ENCODE data around the gene ITGBL1.

The ITGBL1 gene

DNA sequence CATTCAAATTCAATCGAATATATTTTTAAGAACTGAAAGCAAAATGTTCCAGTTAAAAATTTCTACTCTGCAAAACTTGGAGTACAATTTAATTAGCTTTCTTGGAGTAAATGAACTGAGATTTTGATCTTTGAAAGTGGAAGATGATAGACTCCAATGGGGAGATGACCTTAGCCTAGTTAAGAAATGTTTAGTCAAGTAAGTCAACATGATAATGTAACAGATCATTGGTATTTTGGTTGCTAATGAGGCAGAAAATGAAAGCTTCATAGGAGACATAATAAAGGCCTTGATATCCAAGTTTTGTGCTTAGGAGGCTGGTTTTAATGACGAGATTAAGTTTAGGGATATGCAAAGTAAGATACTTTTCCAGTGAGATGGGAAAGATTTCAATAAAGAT lies 181.7 kb downstream of the ITGBL1 start:
- DNase-seq = no peak

DNA sequence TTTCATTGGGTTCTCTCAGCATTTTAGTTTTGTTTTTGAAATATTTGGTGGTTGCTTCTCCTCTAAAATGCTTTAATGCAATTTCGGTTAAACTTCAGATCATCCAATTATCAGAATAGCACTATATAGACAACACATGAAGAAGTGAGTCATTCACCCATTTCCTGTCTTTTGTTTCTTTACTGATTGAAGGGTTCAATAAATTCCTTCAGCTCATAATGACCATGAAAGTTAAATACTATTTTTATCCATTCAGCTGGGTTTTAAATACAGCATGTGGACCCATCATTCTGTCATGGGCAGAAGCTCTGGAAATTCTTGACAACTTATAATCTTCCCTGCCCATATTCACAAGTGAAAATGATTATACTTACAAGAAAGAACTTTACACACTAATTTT lies 187.2 kb downstream of the ITGBL1 start:
- DNase-seq = no peak

DNA sequence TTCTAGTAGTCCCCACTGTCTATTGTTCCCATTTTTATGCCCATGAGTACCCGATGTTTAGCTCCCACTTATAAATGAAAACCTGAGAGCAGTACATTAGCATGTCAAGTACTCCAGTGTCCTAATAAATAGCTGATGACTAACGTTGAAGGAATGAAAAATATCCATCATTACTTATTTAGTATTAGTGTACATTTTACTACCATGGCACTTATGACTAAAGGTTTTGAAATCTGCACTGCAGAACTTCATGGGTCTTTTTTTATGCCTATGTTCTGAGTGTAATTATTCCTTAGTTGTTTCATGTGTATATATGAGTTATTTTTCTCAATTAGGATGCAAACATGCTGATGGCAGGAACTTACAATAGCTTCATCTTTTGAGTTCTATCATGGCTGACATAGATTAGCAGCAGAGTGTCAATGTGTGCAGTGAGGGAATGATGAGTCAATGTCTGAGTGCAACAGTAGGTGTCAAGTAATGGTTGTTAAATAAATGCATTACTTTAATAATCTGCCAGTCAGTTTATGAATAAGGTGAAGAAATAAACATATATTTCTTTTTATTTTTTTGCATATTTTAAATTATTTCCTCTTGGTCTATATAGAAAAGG lies 188.4 kb downstream of the ITGBL1 start:
- no peak for DNase-seq

DNA sequence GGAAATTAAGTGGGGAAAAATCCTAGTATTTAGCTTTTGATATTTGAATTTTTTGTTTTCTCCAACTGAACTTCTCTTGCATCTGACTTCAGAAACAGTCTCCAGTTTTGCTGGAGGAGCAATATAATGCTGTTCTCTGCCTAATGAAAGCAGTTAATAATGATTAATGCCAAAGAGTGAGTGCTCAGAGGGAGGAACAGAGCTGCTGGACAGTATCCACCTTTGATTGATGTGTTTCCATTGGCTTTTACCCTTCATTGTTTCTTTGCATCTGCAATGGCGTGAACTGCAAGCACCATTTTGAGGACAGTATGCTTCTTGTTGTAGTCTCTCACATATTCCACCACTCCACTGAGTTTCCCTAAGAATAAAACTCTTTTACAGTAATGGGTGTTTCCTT lies 193.4 kb downstream of the ITGBL1 start:
- no peak for DNase-seq

DNA sequence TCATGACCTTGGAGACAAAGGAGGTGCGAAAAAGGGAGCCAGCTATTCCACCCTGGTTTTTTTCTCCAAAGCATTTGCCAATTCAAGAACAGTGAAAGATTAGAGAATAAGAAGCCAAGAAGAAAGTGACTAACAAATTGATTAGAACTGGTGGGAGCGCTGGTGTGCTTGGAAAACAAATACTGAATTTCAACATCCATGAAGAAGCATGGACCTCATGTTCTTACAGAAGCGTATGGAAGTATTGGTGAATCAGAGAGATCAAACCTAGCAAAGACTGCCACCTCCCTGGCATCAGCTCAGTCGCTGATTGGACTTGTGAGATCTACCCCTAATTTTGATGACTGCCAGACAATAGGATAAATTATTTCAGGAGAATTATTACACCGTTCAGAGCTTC lies 195.3 kb downstream of the ITGBL1 start:
- DNase-seq = no peak

DNA sequence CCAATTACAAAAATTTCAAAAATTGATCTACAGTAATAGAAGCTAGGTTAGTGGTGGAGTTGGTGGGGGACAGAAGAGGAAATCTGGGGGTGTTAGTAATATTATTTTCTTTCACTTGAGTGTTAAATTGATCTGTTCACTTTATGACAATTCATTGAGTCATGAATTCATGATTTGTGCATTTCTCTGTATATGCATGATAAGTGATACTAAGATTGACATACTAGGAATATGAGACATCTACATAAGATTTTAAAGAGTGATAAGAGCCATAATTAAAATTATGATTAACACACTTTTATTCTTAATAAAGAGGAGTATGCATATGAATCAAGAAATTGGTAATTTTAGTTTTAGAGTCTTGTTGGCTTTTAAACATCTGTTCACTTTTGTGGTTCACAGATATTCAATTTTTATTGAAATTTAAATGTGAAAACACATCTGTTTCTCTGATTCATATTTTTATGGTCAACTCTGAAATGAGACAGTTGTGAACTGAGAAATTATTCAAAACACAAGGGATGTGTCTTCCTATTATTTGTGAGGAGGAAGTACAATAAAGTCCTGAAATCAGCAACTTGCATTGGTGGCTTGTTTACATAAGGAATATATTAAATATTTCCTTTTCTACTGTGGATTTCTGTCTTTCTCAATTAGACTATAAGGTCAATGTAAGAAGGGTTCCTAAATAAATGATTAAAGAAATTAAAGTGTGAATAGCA lies 196.5 kb downstream of the ITGBL1 start:
- DNase-seq = no peak

DNA sequence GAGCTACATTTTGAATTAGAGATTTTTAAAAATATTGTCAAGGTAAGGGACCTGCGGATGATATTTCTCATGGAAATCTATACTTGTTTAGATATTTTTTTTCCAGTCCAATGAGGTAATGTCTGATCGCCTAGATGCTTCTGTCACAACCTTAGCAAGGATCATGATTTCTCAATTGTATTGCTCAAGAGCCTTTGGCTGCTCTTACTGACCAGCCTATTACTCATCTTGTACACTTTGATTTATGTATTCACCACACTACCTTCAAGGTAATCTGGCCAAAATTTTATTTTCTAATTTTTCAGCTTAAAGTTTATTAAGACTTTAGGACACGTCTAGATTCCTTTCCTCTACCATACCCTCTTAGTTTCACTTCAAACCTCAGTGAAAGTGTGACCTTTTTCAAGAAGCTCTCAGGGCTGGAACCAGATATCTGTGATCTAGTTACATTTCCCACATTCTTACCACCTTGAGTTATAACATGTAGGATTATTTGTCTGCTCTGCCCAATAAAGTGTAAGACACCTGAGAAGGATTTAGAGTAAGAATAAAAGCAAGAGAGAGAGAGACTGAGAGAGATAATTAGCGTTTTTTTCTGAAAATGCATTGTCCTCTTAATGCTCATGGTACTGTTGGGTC lies 197.1 kb downstream of the ITGBL1 start:
- DNase-seq = peak; percentile 12

DNA sequence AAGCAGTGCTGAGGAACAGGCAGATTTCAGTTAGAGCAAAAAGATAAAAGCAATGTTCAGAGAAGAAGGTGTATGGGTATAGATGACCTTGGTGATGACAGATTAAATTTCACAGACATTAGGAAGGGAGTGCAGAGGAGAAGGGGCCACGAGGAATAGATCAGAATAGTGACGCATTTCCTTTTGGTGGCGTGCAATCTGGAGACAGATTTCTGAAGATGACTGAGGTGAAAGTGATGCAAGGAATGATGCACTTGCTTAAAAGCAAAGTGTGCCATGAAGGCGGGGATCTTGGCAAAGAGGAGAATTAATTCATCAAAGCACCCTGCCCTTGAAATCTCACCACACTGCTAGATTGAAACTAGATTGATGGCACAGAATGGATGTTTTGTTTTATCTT lies 202.4 kb downstream of the ITGBL1 start:
- DNase-seq = no peak

DNA sequence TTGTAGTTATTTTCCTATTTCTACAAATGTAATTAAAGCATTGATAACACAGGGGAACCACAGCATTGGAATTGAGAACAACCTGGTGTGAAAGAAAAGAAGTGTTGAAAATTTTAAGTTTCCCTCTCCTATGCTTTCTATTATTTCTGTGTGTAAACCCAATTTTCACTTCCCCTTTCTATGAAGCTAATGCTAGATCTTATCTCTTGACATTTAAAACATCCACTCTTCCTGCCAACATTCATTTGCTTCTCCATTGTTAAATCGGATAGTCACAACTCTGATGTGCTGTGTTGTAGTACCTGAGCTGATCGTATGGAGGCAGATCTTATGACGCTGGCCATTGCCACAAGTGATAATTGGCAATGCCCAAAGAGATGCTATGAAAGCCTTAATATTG lies 203.0 kb downstream of the ITGBL1 start:
- no peak for DNase-seq

DNA sequence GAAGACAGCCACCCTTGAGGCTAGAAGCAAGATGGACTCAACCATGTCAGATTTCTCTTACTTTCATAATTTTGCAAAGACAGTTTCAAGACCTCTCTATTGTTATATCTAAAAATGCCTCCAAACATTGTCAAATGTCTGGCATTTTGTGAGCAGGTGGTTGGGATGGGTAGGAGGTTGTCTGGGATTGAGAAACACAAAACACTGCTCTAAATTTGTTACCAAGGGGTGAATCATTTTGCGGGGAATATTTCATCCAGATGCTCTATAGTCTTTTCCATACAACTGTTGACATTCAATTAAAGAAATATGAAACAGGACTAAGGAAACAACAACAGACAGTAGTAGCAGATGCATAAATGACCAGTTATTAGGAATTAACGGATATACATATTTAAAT lies 208.2 kb downstream of the ITGBL1 start:
- no peak for DNase-seq

DNA sequence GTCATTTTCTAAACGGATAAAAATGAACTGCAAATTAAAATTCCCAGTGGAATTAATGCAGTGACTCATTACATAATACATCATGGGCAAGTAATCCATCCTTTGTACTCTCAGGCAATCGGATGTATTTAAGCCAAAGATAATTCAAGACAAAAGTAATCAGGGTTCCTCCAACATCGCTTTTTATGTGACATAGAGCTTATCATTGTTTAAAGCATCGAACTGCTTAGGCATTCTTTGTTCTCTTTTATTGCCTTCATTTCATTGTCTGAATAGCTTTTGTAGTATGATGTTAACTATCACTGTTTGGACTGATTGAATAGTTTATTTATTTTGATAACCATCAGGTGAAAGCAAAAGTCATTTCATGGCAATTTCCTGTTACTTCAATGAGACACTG lies 209.4 kb downstream of the ITGBL1 start:
- DNase-seq = no peak

DNA sequence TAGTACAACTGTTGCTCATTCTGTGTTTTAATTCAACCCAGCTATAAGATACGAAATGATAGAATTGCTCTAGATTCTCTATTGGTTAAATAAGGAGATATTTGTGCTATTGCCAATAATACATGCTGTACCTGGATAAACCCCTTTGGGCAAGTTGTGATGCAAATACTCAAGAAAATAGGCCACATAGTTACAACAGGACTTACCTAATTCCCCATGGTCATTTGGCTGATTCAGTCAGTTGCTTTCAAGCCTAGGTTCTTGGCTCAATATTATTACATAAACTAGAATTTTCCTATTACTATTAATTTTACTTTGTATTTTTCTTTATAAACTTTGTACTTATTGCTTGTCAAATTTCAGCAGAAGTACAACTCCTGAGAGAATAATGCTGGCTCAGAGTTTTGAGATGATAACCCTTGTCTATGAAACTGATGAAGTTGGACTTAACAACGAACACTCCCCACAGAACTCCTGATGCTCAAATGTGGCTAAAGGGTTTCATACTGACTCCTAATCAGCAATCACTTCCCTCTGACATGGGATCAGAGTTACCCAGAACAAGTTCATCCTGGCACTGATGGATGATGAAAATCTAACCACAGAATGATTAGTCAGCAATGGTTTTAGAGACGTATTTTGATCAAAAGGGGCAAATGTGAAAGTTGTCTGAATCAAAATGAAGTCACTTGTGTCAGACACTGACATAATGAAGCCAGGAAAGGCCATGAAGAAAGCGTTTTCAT lies 221.1 kb downstream of the ITGBL1 start:
- no peak for DNase-seq

DNA sequence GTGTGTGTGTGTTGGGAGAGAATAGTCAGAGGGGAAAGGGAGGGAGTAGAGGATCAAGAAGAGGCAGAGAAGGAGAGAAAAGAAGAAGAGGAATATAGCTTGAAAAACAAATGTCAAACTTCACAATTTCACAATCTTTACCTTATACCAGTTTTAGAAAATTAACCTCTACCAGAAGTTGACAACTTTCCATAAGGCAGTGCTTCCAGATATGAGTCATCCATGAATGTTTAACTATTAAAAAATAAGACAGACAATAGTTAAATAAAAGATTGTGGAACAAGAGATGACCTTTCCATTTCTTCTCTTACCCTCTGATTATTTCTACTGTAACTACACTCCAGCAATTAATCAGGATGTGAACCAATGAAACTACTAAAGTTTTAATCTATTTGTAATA lies 229.4 kb downstream of the ITGBL1 start:
- DNase-seq = no peak

DNA sequence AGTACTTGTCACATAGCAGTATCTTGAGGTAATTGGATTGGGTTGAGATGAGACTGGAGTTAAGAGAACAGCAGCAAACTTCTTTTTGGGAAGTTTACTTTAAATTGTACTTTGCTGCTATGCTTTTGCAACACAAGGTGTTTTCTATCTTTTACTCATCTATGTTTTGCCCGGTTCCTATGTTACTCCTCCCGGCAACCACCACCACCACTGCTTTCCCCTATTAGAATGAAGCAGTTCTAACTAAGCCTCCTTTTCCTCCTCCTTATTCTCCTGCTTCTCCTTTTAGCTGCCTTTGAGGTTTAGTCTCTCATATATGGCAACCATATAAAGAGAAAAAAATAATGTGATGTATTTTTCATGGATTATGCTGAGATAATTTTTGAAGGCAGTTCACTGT lies 233.5 kb downstream of the ITGBL1 start:
- DNase-seq = no peak

DNA sequence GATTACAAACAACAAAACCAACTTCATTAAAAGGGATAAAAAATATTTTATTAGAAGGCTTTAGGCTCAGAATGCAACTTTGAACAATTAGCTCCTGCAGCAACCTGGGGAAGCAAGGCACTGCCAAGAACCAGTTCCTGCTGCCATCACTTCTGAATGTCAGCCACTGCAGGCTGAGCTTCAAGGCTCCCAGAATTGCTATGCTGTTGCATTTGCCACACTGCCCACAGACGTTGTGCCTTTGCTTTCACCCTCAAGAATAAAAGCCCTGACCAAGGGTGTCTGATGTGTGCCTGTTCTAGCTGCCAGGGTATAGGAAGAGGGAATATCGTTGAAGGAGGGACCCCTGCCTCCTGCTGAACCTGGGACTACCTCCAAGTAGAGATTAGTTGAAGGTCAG lies 238.4 kb downstream of the ITGBL1 start:
- no peak for DNase-seq

DNA sequence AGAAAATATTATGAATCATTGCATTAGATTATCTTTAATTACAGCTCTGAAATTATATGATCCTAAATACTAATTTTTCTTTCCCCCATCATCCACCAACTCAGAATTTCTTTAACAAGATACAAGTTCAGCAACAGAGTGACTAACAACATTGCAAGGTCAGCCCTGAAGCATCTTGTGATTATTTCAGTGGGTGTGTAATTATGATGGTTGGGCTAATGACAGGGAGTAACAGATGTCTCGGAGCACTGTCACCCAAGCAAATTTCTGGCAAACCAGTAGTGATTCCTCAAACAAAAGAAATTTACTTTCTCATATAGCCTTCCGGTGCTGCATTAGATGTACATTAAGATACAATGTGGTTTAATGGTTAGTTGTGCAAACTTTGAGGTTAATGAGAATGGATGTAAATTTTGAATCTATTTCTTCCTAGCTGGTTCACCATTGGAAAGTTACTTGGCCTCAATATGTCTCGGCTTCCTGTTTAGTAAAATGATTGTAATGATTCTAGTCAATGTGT lies 238.9 kb downstream of the ITGBL1 start:
- DNase-seq = no peak

DNA sequence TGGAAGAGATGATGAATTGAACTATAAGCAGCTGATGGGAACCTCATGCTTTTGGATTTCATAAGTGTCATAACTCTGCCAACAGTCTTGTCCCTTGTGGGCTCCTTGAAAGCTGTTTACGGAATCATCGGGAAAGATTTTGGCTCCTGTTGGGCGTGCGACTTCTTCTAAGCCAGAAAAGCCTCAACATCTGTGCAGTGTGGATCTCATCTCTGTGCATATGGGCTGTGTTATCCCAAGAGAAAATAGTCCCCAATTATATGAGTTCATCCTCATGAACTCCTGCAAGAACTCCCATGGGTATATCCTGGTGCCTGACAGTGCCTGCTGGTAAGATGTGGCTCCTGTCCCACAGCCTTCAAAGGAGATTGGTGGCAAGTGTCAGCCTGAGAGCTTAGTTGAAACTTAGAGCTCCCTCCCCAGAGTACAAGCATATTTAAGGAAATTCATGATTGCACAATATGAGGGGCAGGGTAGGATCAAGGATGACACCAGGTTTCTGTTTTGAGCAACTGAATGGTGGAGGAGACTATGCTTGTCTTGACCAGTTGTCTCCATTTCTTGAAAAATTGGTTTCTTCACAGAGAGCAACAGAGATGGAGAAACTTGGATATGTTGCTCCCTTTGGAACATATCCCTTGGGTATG lies 243.5 kb downstream of the ITGBL1 start:
- DNase-seq = no peak

DNA sequence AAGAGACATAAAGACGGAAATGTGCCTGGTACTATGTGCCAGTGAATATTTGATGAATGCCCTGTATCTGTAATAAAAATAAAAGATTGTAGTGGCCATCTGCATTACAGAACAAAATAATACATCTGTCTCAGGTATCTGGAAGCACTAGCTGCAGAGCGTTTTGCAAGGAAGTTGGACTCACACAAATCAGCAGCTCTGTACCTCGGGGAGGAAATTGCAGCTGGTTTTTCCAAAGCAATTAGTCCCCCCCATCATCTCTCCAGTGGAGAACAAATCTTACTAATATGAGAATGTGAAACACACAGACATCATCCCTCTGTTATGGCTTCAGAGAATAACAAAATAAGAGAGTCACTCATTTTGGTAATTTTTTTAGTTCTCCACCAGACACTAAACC lies 245.3 kb downstream of the ITGBL1 start:
- DNase-seq = no peak

DNA sequence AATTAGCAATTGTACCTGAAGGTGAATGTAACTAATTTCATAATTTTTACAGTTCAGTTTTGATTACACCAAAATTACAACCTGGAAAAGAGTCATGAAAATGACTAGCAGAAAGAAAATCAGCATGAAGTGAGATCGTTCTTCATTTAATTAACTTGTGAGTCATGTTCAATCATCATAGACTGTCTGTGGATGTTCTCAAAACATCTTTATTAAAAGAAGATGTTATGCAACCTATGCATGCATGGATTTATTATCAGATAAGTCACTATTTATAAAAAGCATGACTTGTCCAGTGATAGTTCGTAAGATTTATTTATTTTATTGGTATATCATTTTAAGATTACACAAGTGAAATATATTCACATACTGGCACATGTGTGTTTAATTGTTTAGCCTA lies 245.9 kb downstream of the ITGBL1 start:
- DNase-seq = no peak

DNA sequence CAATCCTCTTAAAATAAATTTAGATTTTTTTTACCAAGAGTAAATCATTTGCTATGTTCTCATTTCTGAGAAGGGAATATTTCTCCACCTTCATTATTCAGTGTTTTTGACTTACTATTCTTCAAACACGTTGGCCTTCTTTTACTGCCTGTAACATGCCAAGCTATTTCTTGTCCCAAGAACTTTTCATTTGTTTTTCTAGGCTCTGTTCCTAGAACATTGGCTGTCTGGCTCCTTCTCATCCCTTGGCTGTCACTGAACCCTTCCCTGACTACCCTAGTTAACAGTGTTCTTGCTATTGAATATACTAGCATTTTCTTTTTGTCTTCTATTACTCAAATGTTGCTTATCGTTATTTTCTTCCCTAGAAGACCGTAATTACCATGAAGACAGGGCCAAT lies 248.1 kb downstream of the ITGBL1 start:
- DNase-seq = no peak

DNA sequence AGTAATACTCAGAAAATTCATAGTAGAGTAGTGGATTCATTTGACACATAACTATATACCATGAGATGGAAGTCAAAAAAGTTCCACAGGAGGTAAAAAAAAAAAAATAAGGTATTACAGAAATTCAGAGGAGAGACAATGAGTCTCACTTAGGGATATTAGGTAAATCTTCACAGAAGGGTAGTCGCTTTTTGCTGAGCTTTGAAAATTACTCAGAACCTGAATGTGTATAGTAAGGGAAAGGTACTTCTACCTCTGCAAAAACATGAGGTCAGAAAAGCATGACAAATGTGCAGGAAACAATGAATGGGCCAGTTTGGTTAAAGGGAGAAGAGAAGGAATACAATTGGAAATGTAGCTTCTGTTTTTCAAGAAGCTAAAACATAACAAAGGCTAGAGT lies 250.6 kb downstream of the ITGBL1 start:
- DNase-seq = no peak

DNA sequence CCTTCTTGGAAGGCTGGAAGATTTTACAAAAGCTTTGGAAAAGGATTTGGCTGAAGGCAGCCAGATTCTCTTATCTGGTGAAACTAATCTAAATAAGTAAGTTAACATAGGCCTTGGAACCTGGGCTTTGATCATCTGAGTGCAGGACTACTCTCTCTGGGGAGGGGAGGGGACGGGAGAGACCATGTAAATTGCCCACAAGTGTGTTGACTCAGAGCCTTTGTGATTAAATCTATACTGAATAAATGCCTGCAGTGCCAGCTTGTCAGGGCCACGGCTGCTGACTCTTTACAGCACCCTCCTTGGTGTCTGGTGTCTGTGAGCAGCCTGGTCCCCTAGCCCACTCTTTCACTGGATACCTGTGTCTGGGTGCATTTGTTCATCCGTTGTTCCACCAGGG lies 251.4 kb downstream of the ITGBL1 start:
- DNase-seq = no peak

DNA sequence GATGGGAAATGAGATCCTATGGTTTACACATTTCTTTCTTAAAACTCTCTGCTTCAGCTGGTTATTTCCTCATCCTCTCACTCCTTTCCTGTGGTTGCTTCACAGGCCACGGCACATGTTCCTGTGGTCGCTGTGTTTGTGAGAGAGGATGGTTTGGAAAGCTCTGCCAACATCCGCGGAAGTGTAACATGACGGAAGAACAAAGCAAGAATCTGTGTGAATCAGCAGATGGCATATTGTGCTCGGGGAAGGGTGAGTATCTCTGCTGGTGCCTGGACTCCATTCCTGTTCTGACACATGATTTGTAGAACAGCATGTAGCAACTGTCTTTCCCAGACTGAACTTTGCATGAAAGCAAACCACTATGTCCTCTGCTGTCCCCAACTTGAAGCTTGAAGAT lies 254.2 kb downstream of the ITGBL1 start:
- DNase-seq = peak; percentile 10

Measured in DMS53 (cell line).